Activated T-cell treated with anti-CD3 and anti-CD28 coated beads for 48 hours (primary cell): ENCODE data around the gene CTSE.
"Not testable (repeated sequence)": the region's sequence is repeated elsewhere in the genome, so short reads cannot be mapped to it uniquely, and the experiment has no call there.

ENCODE experiments used
- DNase-seq: peaks from one replicate; pipeline ENCODE4 v3.0.0-alpha.2; 2020; ENCODE audit warnings: low read depth

CTSE gene

DNA sequence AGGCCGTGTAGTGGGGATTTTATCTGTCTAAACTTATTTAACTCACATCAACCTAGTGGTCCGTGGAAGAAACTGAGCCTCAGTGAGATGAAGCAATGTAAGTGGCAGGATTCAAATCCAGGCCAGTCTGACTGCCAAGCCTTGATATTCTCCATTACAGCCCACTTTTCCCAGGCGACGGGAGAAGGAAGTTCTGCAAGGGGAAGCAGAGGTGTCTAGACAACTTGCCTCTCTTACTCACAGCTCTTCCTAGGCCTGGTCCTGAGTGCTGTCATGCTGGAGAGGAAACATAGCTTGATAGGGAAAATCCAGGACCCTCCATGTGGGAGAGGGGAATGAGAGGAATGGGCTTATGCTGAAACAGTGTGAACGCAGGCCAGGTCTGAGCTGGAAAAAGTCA is 9.1 kb downstream of the CTSE start:
- no peak for DNase-seq

DNA sequence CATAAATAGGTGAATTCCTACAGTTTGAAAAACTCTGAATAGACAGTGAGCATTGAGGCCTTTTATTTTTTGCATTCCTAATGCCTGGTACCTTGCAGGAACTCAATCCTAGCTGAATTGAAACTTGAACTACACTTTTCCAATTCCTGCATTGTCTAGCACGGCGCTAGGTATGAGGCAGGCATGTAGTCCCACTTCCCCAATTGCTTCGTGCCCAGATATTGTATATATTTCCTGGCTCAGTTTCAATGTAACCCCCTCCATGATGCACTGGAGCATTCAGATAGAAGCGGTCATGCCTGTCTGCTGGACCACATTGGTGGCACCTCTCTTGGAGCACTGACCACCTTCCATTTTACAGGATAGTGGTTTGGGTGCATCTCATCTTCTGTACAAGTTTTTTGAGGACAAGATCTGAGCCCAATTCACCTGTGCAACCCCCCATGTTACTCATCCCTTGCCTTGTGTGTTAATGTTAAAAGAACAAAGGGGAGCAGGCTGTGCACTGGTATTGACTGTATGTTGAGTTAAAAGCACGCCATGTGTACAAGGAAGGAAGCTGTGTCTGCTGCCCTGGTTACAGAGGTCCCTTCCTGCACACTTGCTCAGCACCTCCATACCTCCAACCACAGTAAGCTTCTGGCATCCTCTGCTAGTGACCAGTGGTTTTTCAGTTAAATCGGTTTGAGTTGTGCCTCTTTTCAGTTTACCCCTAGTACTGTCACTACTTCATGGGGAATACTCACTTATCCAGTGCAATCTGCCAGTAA is 10.5 kb downstream of the CTSE start:
- DNase-seq, result no peak

DNA sequence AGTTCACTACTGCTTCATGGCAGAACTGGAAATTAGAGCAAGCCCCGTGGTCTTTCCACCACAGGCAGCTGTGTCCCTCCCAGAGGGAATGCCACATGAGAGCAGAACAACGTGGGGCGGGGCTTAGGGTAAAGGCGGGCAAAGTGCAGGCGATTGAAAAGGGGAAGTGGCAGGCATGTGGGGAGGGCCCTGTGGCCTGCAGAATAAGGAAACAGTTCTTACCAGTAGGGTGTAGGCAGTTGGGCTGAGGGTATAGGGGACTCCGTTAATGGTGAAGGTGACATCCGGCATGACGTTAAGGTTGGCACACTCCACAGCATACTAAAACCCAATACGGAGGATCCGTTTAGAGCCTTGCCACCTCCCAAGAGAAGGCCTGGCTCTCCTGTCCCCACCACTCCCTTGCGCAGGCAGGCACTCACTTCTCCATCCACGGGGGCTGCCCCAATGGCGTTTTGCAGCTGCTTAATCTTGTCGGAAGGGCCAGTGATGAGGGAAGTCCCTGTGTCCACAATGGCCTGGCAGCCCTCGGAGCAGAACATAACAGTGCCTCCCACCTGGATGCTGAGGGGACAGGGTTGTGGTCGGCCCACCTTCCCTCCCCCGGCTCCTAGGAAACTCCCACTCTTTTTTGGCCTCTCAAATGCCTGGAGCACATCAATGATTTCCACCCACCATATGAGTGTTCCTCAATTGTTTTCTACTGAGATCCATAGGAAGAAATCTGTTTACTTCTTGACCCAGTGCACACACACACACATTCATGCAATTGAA is 11.4 kb downstream of the CTSE start:
- no peak for DNase-seq

DNA sequence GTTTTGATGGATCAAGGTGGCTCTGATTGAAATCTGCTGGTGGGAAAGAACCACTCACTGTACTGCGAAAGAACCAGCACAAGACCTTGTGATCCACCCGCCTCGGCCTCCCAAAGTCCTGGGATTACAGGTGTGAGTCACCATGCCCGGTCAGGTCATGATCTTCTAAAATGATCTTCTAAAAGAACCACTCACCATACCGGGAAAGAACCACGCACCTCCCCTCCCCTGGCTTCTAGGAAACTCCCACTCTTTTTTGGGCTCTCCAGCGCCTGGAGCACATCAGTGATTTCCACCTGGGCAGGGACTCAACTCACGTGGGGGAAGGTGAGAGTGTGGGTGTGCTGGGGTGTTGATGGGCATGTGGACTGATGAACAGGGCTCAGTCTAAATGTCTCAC is 12.6 kb downstream of the CTSE start:
- no peak for DNase-seq

- no peak for DNase-seq
Measured at GRCh38 chr1:206010060-206010459, 13.6 kb downstream of the CTSE start.

GRCh38 chr1:206006946-206007345 is 16.7 kb downstream of the CTSE start:
- DNase-seq, result no peak

GRCh38 chr1:206005778-206006180 is 17.9 kb downstream of the CTSE start:
- DNase-seq, result no peak

DNA sequence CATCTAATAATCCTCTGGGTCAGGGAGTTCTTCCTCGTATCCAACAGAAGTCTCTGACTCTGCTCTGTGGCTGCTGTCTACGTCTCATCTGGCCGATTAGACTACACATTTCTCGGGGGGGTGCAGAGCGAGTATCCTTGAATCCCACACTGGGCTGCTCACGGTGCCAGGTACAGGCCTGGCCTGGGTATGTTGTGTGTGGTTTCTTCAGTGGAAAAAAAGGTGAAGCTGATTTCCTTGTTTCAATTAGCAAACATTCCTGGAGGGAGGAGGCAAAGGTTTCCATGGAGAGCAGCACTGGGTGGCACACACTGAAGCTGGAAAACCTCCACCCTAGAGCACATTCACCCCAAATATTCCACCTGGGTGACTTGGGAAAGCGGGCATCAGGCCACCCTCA is 18.5 kb downstream of the CTSE start:
- no peak for DNase-seq

DNA sequence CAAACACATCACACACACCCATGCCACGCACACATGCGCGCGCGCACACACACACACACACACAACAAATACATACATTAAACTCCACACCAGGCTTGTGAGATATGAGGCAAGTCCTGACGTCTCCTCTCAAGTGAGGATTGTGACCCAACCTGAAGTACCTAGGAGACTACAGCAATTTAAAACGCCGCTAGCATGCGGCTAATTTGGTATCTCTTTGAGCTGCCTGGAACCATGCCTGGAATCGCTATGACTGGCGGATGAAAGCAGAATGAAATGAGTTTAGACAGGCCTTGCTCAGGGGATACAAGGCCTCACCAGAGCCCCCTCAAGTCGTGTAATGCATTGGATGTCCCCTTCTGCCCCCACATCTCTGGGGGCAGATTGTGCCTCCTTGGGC is 18.9 kb downstream of the CTSE start:
- no peak for DNase-seq

DNA sequence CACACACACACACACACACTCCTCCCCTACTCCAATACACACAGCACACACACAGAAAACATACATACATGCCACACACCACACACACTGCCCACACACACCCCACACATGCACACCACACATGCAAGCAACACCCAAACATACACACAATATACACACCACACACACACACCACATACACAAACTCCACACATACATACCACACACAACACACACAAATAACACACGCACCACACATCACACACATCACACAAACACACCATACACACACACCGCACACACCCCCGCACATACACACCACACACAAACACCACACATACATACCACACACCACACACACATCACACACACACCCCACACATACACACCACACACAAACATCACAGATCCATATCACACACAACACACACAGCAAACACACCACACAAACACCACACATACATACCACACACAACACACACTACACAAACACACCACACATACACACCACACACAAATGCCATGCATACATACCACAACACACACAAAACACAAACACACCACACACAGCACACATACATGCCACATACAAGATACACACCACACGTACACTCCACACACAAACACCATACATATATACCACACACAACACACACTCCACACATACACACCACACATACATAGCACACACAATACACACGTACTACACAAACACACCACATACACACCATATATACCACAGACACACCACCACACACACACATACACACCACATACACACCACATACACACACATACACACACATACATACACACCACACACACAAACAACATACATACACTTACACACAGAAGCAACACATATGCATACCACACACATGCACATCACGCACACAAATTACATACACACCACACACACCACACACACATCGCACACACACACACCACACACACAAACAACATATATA is 19.6 kb downstream of the CTSE start:
- DNase-seq, result no peak

DNA sequence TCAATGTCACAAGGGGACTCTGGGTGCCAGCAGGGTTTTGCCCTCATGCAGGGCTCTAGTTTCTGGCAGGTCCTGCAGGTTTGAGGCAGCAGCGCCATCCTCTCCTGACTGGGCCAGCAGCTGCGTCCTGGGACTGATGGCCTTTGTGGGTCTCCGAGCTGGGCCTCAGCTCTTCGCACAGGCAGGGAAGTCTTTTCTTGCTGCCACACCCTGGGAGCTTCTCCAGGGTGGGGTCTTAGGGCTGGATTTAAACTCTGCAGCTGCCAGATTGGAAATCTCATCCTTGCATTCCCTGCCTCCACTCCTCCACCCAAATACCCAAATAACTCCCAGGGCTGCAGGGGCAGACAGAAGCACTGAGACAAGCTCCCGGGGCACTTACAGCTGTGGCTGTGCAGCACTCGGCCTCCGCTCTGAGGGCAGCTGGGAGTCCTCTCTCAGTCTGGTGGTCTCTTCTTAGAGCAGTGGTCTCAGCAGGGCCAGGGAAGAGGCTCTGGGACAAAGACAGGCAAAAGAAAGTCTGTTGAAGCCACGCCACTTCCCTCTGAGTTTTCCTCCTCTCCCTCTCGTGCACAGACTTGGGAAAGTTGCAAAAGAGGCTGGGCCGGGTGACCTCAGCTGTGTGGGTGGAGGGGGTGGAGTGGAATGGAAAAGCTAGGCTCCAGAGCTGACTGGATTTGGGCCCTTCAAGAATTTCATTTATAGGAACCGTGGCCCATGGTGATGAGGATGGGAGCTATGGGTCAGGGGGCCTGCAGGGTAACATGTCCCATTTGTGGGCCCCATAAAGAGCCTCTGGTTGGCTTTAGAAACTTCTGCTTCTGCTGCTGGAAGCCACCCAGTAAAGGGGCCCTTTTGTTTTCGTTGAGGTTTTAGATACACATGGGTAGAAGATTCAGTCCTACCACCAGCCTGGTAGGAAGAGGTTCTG is 20.6 kb downstream of the CTSE start, which contains the start of gene RAB7B:
RAB7B (minus strand) TSS at position 525 of the 931 bp plus-strand sequence. CDS start 9,260 bp downstream, outside the sequence.
- DNase-seq, result no peak

GRCh38 chr1:206002160-206002559 is 21.5 kb downstream of the CTSE start:
- no peak for DNase-seq

DNA sequence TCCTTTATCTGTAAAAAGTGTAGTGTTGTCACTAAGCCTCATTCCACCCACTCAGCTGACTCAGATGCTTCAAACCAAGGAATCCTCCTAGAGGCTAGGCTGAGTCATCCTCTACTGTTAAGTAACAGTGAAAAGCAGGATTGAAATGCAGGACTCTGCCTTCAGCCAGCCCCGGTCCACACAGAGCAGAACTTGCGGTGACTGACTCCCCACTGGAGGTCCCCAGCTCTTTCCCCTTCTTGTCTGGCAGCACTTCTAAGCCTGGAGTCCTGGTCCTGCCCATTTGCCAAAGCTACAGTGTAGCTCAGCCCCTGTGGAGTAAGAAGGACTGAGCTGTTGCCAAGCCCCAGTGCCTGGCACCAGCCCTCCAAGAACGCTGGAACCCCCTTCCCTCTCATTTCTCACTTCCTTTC is 22.2 kb downstream of the CTSE start:
- DNase-seq, result peak; percentile 22

DNA sequence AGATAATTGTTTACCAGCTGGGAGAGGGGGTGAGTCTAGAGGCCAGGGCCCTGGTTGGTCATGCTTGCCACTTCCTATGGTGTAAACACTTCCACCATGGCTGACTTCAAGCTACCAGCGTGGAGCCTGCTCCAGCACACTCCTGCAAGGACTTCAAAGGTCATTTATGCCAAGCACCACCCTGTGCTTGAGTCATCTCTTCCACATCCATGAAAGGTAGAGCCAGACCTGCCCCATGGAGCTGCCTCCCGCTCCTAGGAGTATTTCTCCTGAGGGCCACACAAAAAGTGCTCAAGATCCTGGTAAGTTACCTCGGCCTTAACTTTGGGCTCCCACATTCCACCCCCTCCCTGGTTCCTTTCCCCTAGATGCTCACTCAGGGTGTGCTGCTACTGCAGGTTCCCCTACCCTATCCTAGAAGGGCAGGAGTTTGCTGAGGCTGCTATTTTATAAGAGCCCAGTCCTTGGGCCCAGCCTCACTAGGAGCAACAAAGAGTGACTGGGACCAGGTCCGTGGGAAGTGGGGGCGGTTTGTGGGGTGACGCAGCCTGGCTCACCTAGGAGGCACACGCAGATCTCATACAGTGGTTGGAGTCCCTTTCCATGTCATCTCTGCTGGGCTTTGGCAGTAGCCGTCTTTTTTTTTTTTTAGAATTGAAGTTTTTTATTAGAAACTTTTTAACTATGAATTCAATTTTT is 22.9 kb downstream of the CTSE start:
- DNase-seq, result peak; percentile 27

- DNase-seq, result no peak
Measured at GRCh38 chr1:205998457-205999241, 25.0 kb downstream of the CTSE start.

DNA sequence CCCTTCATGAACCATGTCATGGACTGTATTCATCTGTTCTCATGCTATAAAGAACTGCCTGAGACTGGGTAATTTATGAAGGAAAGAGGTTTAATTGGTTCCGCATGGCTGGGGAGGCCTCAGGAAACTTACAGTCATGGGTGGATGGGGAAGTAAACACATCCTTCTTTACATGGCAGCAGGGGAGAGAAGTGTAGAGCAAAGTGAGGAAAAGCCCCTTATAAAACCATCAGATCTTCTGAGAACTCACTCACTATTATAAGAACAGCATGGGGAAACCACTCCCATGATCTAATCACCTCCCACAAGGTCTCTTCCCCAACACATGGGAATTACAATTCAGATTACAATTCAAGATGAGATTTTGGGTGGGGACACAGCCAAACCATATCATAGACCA is 27.1 kb downstream of the CTSE start:
- not testable (repeated sequence) for DNase-seq

- DNase-seq, result no peak
Measured at GRCh38 chr1:205994346-205994745, 29.3 kb downstream of the CTSE start.

DNA sequence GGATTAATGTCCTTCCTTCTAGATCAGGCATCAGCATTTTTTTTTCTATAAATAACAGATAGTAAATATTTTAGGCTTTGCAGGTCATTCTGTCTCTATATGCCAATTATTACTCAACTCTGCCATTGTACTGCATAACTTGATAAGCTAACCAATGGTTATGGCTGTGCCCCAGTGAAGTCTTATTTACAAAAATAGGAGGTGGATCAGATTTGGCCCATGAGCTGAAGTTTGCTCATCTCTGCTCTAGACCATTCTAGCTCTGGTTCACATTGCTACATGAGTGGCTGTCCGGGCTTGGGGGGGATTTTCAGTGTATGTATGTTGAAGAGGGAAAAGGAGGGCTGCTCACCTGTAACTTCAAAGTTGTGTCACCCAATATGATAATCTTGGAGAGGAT is 30.6 kb downstream of the CTSE start:
- no peak for DNase-seq

GRCh38 chr1:205992218-205992882 is 31.3 kb downstream of the CTSE start:
- no peak for DNase-seq
